GM23338 (cell line): ENCODE data around the gene ERO1B. TPM values are rescaled to one million over a fixed set of nuclear protein-coding genes. Genes with fewer than 3 reads are reported as not detected.

Source experiments
- ATAC-seq: fragments of 200-7000 bp; cut with Tn5 transposase; 3 replicates; pipeline ENCODE4 v1.9.1; 2020
- DNase-seq: peaks from one replicate; pipeline ENCODE4 v3.0.0-alpha.2; 2015; ENCODE audit warnings: low spot score
- H2AFZ ChIP-seq: fragments of 200-600 bp; sonication (generic); 2 replicates; pipeline ENCODE4 v1.8.0; 2016; ENCODE audit warnings: antibody characterized with exemption, mild to moderate bottlenecking, moderate library complexity
- H3F3A ChIP-seq: fragments of 200-600 bp; sonication (generic); replicated peaks from 2 replicates; pipeline ENCODE4 v1.8.0; 2017; ENCODE audit warnings: antibody characterized with exemption, mixed run types, low read depth
- H3K27ac ChIP-seq: fragments of 200-600 bp; sonication (generic); 2 replicates; pipeline ENCODE4 v1.6.1; 2016; ENCODE audit warnings: low read depth
- H3K27me3 ChIP-seq: fragments of 200-600 bp; sonication (generic); 2 replicates; pipeline ENCODE4 v1.8.0; 2016; ENCODE audit warnings: mild to moderate bottlenecking, mixed run types, moderate library complexity; ENCODE audit not compliant: insufficient read depth
- H3K36me3 ChIP-seq: fragments of 200-600 bp; sonication (generic); 2 replicates; pipeline ENCODE4 v1.8.0; 2016; ENCODE audit warnings: mild to moderate bottlenecking; ENCODE audit not compliant: insufficient read depth
- H3K4me1 ChIP-seq: fragments of 200-600 bp; sonication (generic); 2 replicates; pipeline ENCODE4 v1.8.0; 2016; ENCODE audit warnings: mild to moderate bottlenecking, moderate library complexity; ENCODE audit not compliant: insufficient read depth
- H3K4me2 ChIP-seq: fragments of 200-600 bp; sonication (generic); 2 replicates; pipeline ENCODE4 v1.7.1; 2017; ENCODE audit warnings: mixed run types
- H3K4me3 ChIP-seq: fragments of 200-600 bp; sonication (generic); 2 replicates; pipeline ENCODE4 v1.6.1; 2016; ENCODE audit warnings: mixed run types
- H3K79me2 ChIP-seq: fragments of 200-600 bp; sonication (generic); replicated peaks from 2 replicates; pipeline ENCODE4 v1.8.0; 2017; ENCODE audit warnings: mild to moderate bottlenecking; ENCODE audit not compliant: insufficient read depth
- H3K9me2 ChIP-seq: fragments of 200-600 bp; sonication (generic); 2 replicates; pipeline ENCODE4 v1.8.0; 2017; ENCODE audit not compliant: insufficient read depth
- H4K20me1 ChIP-seq: fragments of 200-600 bp; sonication (generic); replicated peaks from 2 replicates; pipeline ENCODE4 v1.8.0; 2017; ENCODE audit warnings: mild to moderate bottlenecking; ENCODE audit not compliant: insufficient read depth
- H3K27ac Mint-ChIP-seq: 2 replicates; pipeline ENCODE4 v1.8.0; 2020; ENCODE audit warnings: inconsistent platforms, mild to moderate bottlenecking, moderate library complexity, mixed read lengths
- H3K27me3 Mint-ChIP-seq: 3 replicates; pipeline ENCODE4 v1.8.0; 2022; ENCODE audit warnings: low read depth, mild to moderate bottlenecking, moderate library complexity, mixed read lengths, inconsistent platforms; ENCODE audit not compliant: insufficient read depth, poor library complexity
- H3K36me3 Mint-ChIP-seq: 3 replicates; pipeline ENCODE4 v1.8.0; 2021; ENCODE audit warnings: low read depth, mild to moderate bottlenecking, inconsistent platforms, moderate library complexity, mixed read lengths
- H3K4me1 Mint-ChIP-seq: 3 replicates; pipeline ENCODE4 v1.8.0; 2020; ENCODE audit warnings: mild to moderate bottlenecking, inconsistent platforms, mixed read lengths
- H3K4me3 Mint-ChIP-seq: 3 replicates; pipeline ENCODE4 v1.8.0; 2021; ENCODE audit warnings: moderate library complexity, mild to moderate bottlenecking, inconsistent platforms, mixed read lengths
- H3K9me3 Mint-ChIP-seq: 3 replicates; pipeline ENCODE4 v1.8.0; 2020; ENCODE audit warnings: moderate library complexity, mild to moderate bottlenecking, inconsistent platforms, mixed read lengths
- CREB1 ChIP-seq: fragments of 250-450 bp; sonication (Bioruptor Pico); IDR thresholded peaks from 2 replicates; pipeline ENCODE4 v1.5.0; 2020; ENCODE audit warnings: low read depth, mild to moderate bottlenecking, moderate library complexity
- EZH2phosphoT487 ChIP-seq: fragments of 200-600 bp; sonication (generic); IDR thresholded peaks from one replicate; pipeline ENCODE4 v1.8.1; 2018; ENCODE audit warnings: antibody characterized with exemption; ENCODE audit not compliant: unreplicated experiment
- JUNB ChIP-seq: IDR thresholded peaks from one replicate; pipeline ENCODE4 v1.6.1; 2016; ENCODE audit warnings: antibody characterized with exemption; ENCODE audit not compliant: unreplicated experiment
- NANOG ChIP-seq: IDR thresholded peaks from 2 replicates; pipeline ENCODE4 v1.6.1; 2016; ENCODE audit warnings: antibody characterized with exemption, borderline replicate concordance
- STAT1 ChIP-seq: IDR thresholded peaks from one replicate; pipeline ENCODE4 v1.6.1; 2016; ENCODE audit warnings: antibody characterized with exemption; ENCODE audit not compliant: unreplicated experiment
- ZNF114 ChIP-seq: fragments of 250-450 bp; sonication (Bioruptor Pico); IDR thresholded peaks from 2 replicates; pipeline ENCODE4 v1.5.0; 2020; ENCODE audit warnings: mild to moderate bottlenecking, moderate library complexity
- polyA plus RNA-seq: library from polyadenylated mRNA; unstranded; fragments of >200 nt; fragmentation: Nextera tagmentation; extraction: Ambion mirVana; gene quantifications from 2 replicates; pipeline ENCODE4 v1.2.1, GENCODE V29; 2016
- total RNA-seq: library from RNA; depleted of rRNA; stranded (reverse); fragments of >200 nt; shearing (Covaris generic); gene quantifications from 2 replicates; pipeline ENCODE4 v1.2.3, GENCODE V29; 2014
- TF ChIP-seq, protein P1 (sequence below): fragments of 250-450 bp; sonication (Bioruptor Pico); IDR thresholded peaks from 2 replicates; pipeline ENCODE4 v1.5.0; 2020; ENCODE audit warnings: mild to moderate bottlenecking, moderate library complexity
- TF ChIP-seq, protein P2 (sequence below): IDR thresholded peaks from one replicate; pipeline ENCODE4 v1.6.1; 2018; ENCODE audit warnings: antibody characterized with exemption; ENCODE audit not compliant: unreplicated experiment
- TF ChIP-seq, protein P3 (sequence below), 2 experiments: fragments of 200-600 bp in 1 of 2; sonication (generic) in 1 of 2; conservative IDR thresholded peaks; 2 replicates each; pipeline versions ENCODE4 v1.5.1 to v1.6.1; 2016 to 2017; ENCODE audit warnings: antibody characterized with exemption in 2 of 2, low read depth in 2 of 2, mild to moderate bottlenecking in 2 of 2, moderate library complexity in 1 of 2
- TF ChIP-seq, protein P4 (sequence below): IDR thresholded peaks from 2 replicates; pipeline ENCODE4 v1.6.1; 2016; ENCODE audit warnings: antibody characterized with exemption

The ERO1B gene
- total and polyA plus RNA-seq, 2 experiments from 2014 or later: 2.4 to 3.6 TPM

DNA sequence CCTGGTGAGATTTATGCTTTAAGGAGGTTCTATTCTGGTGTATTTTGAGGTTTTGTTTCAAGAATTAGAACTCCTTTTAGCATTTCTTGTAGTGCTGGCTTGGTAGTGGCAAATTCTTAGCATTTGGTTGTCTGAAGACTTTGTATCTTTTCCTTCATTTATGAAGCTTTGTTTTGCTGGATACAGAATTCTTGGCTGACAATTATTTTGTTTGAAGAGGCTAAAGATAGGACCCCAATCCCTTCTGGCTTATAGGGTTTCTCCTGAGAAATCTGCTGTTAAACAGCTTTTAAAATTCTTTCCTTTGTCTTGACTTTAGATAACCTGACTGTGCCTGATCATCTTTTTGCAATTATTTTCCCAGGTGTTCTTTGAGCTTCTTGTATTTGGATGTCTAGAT is 80.8 kb downstream of the ERO1B start:
- Histone ChIP-seq H3K79me2 (no peaks in the 10 kb centered on the region), H3K27me3 (no peaks in the 10 kb centered on the region), H3K9me2 (no peaks in the 10 kb centered on the region), H3K4me1 (peaks cover under 1% of the 10 kb centered on the region; the same call in 1 of the 2 replicates), H3F3A (no peaks in the 10 kb centered on the region), H3K36me3 (no peaks in the 10 kb centered on the region; the same call in 1 of the 2 replicates), H3K27ac (no peak overlapping the region), H4K20me1 (no peaks in the 10 kb centered on the region), H2AFZ (no peak overlapping the region), H3K4me2 (no peak overlapping the region), H3K4me3 (no peak overlapping the region)
- ATAC-seq (no peak), DNase-seq (no peak)
- Mint-ChIP-seq H3K27me3 (no peaks in the 10 kb centered on the region), H3K27ac (no peak overlapping the region), H3K36me3 (peaks cover 50% of the 10 kb centered on the region), H3K9me3 (peaks cover 28% of the 10 kb centered on the region), H3K4me1 (no peaks in the 10 kb centered on the region), H3K4me3 (no peak overlapping the region)
- TF ChIP-seq CREB1 (CRISPR knock-in tag) (no peak), JUNB (no peak), ZNF114 (CRISPR knock-in tag) (no peak), STAT1 (no peak)
- TF ChIP-seq, protein P1, sequence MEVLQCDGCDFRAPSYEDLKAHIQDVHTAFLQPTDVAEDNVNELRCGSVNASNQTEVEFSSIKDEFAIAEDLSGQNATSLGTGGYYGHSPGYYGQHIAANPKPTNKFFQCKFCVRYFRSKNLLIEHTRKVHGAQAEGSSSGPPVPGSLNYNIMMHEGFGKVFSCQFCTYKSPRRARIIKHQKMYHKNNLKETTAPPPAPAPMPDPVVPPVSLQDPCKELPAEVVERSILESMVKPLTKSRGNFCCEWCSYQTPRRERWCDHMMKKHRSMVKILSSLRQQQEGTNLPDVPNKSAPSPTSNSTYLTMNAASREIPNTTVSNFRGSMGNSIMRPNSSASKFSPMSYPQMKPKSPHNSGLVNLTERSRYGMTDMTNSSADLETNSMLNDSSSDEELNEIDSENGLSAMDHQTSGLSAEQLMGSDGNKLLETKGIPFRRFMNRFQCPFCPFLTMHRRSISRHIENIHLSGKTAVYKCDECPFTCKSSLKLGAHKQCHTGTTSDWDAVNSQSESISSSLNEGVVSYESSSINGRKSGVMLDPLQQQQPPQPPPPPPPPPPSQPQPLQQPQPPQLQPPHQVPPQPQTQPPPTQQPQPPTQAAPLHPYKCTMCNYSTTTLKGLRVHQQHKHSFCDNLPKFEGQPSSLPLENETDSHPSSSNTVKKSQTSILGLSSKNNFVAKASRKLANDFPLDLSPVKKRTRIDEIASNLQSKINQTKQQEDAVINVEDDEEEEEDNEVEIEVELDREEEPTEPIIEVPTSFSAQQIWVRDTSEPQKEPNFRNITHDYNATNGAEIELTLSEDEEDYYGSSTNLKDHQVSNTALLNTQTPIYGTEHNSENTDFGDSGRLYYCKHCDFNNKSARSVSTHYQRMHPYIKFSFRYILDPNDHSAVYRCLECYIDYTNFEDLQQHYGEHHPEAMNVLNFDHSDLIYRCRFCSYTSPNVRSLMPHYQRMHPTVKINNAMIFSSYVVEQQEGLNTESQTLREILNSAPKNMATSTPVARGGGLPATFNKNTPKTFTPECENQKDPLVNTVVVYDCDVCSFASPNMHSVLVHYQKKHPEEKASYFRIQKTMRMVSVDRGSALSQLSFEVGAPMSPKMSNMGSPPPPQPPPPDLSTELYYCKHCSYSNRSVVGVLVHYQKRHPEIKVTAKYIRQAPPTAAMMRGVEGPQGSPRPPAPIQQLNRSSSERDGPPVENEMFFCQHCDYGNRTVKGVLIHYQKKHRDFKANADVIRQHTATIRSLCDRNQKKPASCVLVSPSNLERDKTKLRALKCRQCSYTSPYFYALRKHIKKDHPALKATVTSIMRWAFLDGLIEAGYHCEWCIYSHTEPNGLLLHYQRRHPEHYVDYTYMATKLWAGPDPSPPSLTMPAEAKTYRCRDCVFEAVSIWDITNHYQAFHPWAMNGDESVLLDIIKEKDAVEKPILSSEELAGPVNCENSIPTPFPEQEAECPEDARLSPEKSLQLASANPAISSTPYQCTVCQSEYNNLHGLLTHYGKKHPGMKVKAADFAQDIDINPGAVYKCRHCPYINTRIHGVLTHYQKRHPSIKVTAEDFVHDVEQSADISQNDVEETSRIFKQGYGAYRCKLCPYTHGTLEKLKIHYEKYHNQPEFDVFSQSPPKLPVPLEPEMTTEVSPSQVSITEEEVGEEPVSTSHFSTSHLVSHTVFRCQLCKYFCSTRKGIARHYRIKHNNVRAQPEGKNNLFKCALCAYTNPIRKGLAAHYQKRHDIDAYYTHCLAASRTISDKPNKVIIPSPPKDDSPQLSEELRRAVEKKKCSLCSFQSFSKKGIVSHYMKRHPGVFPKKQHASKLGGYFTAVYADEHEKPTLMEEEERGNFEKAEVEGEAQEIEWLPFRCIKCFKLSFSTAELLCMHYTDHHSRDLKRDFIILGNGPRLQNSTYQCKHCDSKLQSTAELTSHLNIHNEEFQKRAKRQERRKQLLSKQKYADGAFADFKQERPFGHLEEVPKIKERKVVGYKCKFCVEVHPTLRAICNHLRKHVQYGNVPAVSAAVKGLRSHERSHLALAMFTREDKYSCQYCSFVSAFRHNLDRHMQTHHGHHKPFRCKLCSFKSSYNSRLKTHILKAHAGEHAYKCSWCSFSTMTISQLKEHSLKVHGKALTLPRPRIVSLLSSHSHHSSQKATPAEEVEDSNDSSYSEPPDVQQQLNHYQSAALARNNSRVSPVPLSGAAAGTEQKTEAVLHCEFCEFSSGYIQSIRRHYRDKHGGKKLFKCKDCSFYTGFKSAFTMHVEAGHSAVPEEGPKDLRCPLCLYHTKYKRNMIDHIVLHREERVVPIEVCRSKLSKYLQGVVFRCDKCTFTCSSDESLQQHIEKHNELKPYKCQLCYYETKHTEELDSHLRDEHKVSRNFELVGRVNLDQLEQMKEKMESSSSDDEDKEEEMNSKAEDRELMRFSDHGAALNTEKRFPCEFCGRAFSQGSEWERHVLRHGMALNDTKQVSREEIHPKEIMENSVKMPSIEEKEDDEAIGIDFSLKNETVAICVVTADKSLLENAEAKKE (CRISPR knock-in tag): no peak

DNA sequence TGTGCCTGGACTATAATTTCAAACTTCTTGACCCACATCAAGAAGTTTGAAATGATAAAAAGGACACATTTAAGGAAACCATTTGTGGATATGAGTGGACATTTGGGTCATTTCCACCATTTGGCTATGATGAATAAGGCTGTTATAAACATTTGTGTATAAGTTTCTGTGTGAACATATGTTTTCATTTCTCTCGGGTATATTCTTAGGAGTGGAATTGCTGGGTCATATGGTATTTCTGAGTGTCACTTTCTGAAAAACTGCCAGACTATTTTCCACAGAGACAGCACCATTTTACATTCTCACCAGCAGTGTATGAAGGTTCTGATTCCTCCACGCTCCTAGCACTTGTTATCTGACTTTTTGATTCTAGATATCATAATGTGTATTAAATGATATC is 88.6 kb downstream of the ERO1B start:
- H2AFZ ChIP-seq: no peak overlapping the region
- no peak overlapping the region for H3K27ac ChIP-seq
- Mint-ChIP-seq H3K27ac (no peak overlapping the region), H3K9me3 (no peaks in the 10 kb centered on the region; the same call in 2 of the 3 replicates), H3K27me3 (no peaks in the 10 kb centered on the region), H3K4me1 (no peaks in the 10 kb centered on the region), H3K36me3 (peaks cover 18% of the 10 kb centered on the region; the same call in 2 of the 3 replicates), H3K4me3 (no peak overlapping the region)
- H3F3A ChIP-seq: no peaks in the 10 kb centered on the region
- no peaks in the 10 kb centered on the region for H4K20me1 ChIP-seq
- DNase-seq: no peak
- no peaks in the 10 kb centered on the region for H3K4me1 ChIP-seq
- no peak overlapping the region for H3K4me3 ChIP-seq
- H3K79me2 ChIP-seq: no peaks in the 10 kb centered on the region
- ATAC-seq: no peak
- H3K36me3 ChIP-seq: no peaks in the 10 kb centered on the region
- H3K9me2 ChIP-seq: no peaks in the 10 kb centered on the region
- no peaks in the 10 kb centered on the region for H3K27me3 ChIP-seq
- H3K4me2 ChIP-seq: no peak overlapping the region
- TF ChIP-seq ZNF114 (CRISPR knock-in tag) (no peak), NANOG (no peak), EZH2phosphoT487 (no peak), CREB1 (CRISPR knock-in tag) (no peak)
- TF ChIP-seq, protein P2, sequence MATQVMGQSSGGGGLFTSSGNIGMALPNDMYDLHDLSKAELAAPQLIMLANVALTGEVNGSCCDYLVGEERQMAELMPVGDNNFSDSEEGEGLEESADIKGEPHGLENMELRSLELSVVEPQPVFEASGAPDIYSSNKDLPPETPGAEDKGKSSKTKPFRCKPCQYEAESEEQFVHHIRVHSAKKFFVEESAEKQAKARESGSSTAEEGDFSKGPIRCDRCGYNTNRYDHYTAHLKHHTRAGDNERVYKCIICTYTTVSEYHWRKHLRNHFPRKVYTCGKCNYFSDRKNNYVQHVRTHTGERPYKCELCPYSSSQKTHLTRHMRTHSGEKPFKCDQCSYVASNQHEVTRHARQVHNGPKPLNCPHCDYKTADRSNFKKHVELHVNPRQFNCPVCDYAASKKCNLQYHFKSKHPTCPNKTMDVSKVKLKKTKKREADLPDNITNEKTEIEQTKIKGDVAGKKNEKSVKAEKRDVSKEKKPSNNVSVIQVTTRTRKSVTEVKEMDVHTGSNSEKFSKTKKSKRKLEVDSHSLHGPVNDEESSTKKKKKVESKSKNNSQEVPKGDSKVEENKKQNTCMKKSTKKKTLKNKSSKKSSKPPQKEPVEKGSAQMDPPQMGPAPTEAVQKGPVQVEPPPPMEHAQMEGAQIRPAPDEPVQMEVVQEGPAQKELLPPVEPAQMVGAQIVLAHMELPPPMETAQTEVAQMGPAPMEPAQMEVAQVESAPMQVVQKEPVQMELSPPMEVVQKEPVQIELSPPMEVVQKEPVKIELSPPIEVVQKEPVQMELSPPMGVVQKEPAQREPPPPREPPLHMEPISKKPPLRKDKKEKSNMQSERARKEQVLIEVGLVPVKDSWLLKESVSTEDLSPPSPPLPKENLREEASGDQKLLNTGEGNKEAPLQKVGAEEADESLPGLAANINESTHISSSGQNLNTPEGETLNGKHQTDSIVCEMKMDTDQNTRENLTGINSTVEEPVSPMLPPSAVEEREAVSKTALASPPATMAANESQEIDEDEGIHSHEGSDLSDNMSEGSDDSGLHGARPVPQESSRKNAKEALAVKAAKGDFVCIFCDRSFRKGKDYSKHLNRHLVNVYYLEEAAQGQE: no peak
- TF ChIP-seq, protein P3, sequence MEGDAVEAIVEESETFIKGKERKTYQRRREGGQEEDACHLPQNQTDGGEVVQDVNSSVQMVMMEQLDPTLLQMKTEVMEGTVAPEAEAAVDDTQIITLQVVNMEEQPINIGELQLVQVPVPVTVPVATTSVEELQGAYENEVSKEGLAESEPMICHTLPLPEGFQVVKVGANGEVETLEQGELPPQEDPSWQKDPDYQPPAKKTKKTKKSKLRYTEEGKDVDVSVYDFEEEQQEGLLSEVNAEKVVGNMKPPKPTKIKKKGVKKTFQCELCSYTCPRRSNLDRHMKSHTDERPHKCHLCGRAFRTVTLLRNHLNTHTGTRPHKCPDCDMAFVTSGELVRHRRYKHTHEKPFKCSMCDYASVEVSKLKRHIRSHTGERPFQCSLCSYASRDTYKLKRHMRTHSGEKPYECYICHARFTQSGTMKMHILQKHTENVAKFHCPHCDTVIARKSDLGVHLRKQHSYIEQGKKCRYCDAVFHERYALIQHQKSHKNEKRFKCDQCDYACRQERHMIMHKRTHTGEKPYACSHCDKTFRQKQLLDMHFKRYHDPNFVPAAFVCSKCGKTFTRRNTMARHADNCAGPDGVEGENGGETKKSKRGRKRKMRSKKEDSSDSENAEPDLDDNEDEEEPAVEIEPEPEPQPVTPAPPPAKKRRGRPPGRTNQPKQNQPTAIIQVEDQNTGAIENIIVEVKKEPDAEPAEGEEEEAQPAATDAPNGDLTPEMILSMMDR (conservative IDR thresholded peaks at IDR 0.05; ENCODE audit: low read depth in 2 of 2): no peak
- TF ChIP-seq, protein P4, sequence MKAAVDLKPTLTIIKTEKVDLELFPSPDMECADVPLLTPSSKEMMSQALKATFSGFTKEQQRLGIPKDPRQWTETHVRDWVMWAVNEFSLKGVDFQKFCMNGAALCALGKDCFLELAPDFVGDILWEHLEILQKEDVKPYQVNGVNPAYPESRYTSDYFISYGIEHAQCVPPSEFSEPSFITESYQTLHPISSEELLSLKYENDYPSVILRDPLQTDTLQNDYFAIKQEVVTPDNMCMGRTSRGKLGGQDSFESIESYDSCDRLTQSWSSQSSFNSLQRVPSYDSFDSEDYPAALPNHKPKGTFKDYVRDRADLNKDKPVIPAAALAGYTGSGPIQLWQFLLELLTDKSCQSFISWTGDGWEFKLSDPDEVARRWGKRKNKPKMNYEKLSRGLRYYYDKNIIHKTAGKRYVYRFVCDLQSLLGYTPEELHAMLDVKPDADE: no peak
